Measurements from ENCODE around the gene HS6ST1. TPM values are rescaled to one million over a fixed set of nuclear protein-coding genes. Genes with fewer than 3 reads are reported as not detected.

Gene HS6ST1
- total and polyA plus RNA-seq, 4 donors: 17.9 to 31.9 (median 25.4) TPM

DNA sequence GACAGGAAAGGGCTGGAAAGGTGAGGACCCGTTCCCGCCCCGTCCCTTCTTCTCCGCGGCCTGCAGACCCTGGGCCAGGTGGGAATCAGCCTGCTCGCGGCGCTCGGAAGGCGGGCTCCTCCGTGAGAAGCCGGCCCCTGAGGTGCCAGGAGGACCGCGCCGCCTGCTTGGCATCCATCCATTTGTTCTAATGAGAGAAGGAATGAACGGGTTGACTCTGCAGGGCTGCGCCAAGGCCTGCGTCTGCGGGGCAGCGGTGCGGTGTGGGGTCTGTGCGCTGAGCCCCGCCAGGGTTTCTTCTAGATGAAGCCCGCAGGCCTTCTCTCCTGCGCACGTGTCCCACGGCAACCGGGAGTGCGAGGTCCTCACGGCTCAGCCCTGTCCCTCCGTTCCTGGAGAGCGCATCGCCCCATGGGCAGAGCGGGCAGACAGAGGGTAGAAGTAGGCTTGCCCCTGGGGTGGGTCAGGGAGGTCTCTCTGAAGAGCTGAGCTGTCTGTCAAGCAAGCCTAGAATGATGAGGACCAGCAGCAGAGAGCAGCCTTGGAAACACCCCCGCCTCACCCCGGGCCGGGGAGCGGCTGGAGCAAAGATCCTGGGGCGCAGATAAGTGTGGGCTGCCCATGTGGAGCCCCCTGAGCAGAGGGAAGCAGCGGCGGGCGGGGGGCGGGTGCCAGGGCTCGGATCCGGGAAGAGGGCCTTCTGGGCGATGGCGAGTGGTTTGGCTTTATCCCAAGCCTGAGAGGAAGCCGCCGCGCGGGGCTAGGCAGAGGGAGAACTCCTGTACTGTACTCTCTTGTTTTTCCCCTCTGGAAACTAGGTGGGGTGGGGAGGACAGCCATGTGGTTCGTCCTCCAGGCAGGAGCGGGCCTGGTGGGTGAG lies 27.9 kb upstream of the HS6ST1 start:
- H3K36me3 ChIP-seq (ENCODE audit: control insufficient read depth in 4 of 4, insufficient read depth in 3 of 4, low read depth in 1 of 4, low read length in 3 of 4): peaks cover 0 to under 1% (median 0%) of the 10 kb centered on the region in 4 donors
- H3K9me3 ChIP-seq (ENCODE audit: control insufficient read depth in 4 of 4, low read length in 3 of 4): peaks cover 0 to 6% (median 0%) of the 10 kb centered on the region in 4 donors
- no peak overlapping the region for H3K9ac ChIP-seq (ENCODE audit: low read depth in 1 of 2, low read length in 2 of 2)
- no peak overlapping the region for H3K4me3 ChIP-seq (ENCODE audit: low read depth in 1 of 3, low read length in 3 of 3)
- no peak for DNase-seq (ENCODE audit: low spot score)
- H3K4me1 ChIP-seq (ENCODE audit: control insufficient read depth in 4 of 4, insufficient read depth in 4 of 4, low read length in 3 of 4): peaks cover 0 to 6% (median 0%) of the 10 kb centered on the region in 4 donors
- TF ChIP-seq, protein P1, sequence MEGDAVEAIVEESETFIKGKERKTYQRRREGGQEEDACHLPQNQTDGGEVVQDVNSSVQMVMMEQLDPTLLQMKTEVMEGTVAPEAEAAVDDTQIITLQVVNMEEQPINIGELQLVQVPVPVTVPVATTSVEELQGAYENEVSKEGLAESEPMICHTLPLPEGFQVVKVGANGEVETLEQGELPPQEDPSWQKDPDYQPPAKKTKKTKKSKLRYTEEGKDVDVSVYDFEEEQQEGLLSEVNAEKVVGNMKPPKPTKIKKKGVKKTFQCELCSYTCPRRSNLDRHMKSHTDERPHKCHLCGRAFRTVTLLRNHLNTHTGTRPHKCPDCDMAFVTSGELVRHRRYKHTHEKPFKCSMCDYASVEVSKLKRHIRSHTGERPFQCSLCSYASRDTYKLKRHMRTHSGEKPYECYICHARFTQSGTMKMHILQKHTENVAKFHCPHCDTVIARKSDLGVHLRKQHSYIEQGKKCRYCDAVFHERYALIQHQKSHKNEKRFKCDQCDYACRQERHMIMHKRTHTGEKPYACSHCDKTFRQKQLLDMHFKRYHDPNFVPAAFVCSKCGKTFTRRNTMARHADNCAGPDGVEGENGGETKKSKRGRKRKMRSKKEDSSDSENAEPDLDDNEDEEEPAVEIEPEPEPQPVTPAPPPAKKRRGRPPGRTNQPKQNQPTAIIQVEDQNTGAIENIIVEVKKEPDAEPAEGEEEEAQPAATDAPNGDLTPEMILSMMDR (IDR thresholded peaks at IDR 0.05; ENCODE audit: low read depth, low read length, missing input control): no peak
- TF ChIP-seq YY1 (IDR thresholded peaks at IDR 0.05): no peak
- TF ChIP-seq TAF1 (conservative IDR thresholded peaks at IDR 0.05): no peak
- TF ChIP-seq, protein P2, sequence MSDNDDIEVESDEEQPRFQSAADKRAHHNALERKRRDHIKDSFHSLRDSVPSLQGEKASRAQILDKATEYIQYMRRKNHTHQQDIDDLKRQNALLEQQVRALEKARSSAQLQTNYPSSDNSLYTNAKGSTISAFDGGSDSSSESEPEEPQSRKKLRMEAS (IDR thresholded peaks at IDR 0.05): no peak
- no peak for TF ChIP-seq FOXA1 (IDR thresholded peaks at IDR 0.05)
- no peak for TF ChIP-seq GABPA (IDR thresholded peaks at IDR 0.05 in 1 of 2, conservative IDR thresholded peaks at IDR 0.05 in 1 of 2)
- no peak for TF ChIP-seq HNF4G (IDR thresholded peaks at IDR 0.05)
- TF ChIP-seq NR2F2 (IDR thresholded peaks at IDR 0.05): no peak
- no peak for TF ChIP-seq FOXA2 (IDR thresholded peaks at IDR 0.05)
- TF ChIP-seq RAD21 (IDR thresholded peaks at IDR 0.05): no peak
- TF ChIP-seq HNF4A (conservative IDR thresholded peaks at IDR 0.05): no peak
- TF ChIP-seq JUND (IDR thresholded peaks at IDR 0.05): no peak
- TF ChIP-seq, protein P3, sequence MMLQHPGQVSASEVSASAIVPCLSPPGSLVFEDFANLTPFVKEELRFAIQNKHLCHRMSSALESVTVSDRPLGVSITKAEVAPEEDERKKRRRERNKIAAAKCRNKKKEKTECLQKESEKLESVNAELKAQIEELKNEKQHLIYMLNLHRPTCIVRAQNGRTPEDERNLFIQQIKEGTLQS (IDR thresholded peaks at IDR 0.05): no peak
- no peak for TF ChIP-seq SP1 (IDR thresholded peaks at IDR 0.05)
- TF ChIP-seq, protein P4, sequence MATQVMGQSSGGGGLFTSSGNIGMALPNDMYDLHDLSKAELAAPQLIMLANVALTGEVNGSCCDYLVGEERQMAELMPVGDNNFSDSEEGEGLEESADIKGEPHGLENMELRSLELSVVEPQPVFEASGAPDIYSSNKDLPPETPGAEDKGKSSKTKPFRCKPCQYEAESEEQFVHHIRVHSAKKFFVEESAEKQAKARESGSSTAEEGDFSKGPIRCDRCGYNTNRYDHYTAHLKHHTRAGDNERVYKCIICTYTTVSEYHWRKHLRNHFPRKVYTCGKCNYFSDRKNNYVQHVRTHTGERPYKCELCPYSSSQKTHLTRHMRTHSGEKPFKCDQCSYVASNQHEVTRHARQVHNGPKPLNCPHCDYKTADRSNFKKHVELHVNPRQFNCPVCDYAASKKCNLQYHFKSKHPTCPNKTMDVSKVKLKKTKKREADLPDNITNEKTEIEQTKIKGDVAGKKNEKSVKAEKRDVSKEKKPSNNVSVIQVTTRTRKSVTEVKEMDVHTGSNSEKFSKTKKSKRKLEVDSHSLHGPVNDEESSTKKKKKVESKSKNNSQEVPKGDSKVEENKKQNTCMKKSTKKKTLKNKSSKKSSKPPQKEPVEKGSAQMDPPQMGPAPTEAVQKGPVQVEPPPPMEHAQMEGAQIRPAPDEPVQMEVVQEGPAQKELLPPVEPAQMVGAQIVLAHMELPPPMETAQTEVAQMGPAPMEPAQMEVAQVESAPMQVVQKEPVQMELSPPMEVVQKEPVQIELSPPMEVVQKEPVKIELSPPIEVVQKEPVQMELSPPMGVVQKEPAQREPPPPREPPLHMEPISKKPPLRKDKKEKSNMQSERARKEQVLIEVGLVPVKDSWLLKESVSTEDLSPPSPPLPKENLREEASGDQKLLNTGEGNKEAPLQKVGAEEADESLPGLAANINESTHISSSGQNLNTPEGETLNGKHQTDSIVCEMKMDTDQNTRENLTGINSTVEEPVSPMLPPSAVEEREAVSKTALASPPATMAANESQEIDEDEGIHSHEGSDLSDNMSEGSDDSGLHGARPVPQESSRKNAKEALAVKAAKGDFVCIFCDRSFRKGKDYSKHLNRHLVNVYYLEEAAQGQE (IDR thresholded peaks at IDR 0.05): no peak
- no peak for TF ChIP-seq RXRA (IDR thresholded peaks at IDR 0.05)
- TF ChIP-seq, protein P5, sequence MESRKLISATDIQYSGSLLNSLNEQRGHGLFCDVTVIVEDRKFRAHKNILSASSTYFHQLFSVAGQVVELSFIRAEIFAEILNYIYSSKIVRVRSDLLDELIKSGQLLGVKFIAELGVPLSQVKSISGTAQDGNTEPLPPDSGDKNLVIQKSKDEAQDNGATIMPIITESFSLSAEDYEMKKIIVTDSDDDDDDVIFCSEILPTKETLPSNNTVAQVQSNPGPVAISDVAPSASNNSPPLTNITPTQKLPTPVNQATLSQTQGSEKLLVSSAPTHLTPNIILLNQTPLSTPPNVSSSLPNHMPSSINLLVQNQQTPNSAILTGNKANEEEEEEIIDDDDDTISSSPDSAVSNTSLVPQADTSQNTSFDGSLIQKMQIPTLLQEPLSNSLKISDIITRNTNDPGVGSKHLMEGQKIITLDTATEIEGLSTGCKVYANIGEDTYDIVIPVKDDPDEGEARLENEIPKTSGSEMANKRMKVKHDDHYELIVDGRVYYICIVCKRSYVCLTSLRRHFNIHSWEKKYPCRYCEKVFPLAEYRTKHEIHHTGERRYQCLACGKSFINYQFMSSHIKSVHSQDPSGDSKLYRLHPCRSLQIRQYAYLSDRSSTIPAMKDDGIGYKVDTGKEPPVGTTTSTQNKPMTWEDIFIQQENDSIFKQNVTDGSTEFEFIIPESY (IDR thresholded peaks at IDR 0.05): no peak
- TF ChIP-seq EGR1 (IDR thresholded peaks at IDR 0.05; ENCODE audit: low read depth in 2 of 2): no peak
- no peak overlapping the region for H3K27ac ChIP-seq (ENCODE audit: low read depth in 1 of 2, low read length in 2 of 2)
- no peaks in the 10 kb centered on the region for H3K27me3 ChIP-seq (ENCODE audit: control insufficient read depth in 4 of 4, insufficient read depth in 4 of 4, low read length in 3 of 4)
- WGBS: 94% methylated on average over 53 of the region's 53 CpGs
